ENCODE results near the gene PRSS3.
"Not testable (repeated sequence)": the region's sequence is repeated elsewhere in the genome, so short reads cannot be mapped to it uniquely, and the experiment has no call there.

Gene PRSS3

DNA sequence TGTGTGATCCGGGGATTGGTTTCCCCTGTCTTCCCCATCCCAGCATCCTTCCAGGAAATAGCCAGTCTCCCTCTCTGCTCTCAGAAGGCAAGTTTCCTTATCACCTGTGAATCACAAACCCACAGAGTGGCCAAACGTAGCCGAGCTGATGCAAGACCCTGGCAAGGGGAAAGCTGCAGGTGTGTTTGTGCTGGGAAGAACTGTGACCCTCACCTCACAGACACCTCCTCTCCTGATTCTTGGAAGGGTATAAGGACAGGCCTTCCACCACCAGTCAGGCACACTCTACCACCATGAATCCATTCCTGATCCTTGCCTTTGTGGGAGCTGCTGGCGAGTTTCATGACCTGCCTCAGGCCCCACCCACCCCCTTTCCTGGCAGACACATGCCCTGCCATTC, at the start of gene PRSS3:
Gene PRSS3, plus strand, starts transcription at position 281 of the 400 bp plus-strand sequence. Its CDS starts 13 bp downstream, at position 294.
- DNase-seq = no peak

- DNase-seq = no peak
Observed at GRCh38 chr9:33748633-33749304, 46.6 kb upstream of the PRSS3 start.

GRCh38 chr9:33749305-33749654, 46.1 kb upstream of the PRSS3 start:
- DNase-seq = peak; percentile 56 to 71

DNA sequence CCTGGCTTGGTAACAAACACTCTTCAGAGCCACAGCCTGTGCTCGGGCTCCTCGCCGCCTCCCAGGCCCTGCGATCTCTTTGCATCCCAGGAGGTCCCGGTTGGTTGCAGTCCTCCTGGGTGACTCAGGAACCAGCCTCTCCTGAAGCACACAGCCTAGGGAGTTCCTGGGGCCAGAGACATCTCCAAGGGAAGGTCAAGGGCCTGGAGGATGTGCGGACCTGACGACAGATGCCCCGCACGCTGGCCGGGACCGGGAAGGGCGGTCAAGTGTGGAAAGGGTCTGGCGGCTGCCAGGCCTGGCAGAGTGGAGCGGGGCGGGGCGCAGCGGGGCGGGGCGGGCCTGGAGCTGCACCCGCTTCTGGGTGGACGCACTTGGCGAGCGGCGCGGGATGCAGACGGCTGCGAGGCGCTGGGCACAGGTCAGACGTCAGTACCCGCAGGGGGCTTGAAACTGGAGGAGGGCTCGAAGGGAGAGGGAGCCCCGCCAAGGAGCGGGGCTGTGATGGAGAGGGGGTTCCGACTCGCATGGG, 45.0 kb upstream of the PRSS3 start:
- DNase-seq = no peak

DNA sequence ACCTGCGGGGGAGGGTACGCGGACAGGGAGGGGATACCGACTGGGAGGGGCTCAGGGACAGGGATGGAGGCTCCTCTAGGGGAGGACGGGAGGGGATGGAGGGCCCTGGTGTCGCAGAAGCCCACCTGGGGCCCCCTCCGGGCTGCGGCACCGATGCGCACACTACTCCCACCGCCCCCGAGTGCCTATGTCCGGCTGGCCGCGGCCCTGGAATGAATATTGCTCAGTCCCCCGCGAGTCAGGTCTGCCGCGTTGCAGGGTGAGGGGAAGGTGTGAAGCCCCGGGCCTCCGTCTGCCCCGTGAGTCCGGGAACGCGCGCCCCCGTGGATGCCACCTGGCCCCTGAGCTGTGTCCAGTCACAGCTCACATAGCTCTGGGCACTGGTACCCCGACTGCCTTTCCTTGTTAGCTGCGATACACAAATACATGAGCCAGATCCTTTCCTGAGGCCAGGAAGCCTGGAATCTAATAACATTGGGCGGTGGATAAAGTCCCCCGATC, 44.5 kb upstream of the PRSS3 start:
- no peak for DNase-seq

GRCh38 chr9:33751536-33752129, 43.7 kb upstream of the PRSS3 start:
- no peak for DNase-seq

DNA sequence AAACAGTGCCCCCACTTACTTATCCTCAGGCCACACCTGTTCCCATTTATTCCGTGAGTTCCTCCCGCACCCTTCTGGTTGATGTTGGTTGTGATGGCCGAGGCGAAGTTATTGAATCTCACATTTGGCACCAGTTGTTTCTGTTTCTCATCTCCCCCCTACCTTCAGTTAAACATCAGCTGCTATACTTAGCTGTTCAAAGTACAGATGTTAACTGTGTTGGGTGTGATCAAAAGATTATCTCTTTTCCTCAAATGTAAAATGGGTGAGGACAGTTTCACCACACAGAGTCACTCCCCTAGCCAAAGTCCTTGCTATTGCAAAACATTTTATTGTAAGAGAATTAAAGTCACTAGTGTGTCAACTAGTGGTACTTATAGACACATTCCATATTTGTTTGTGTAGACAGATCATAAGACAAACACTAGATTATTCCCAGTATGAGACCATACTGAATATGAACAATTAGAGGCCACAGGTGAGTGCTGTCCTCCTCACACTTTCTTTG, 43.2 kb upstream of the PRSS3 start:
- no peak for DNase-seq

- not testable (repeated sequence) for DNase-seq
Observed at GRCh38 chr9:33752789-33753188, 42.6 kb upstream of the PRSS3 start.

GRCh38 chr9:33759648-33760047, 35.7 kb upstream of the PRSS3 start:
- peak; percentile 89 to 91 for DNase-seq

GRCh38 chr9:33762343-33762742, 33.0 kb upstream of the PRSS3 start:
- DNase-seq = no peak

- DNase-seq = not testable (repeated sequence)
Observed at GRCh38 chr9:33763709-33764108, 31.7 kb upstream of the PRSS3 start.

DNA sequence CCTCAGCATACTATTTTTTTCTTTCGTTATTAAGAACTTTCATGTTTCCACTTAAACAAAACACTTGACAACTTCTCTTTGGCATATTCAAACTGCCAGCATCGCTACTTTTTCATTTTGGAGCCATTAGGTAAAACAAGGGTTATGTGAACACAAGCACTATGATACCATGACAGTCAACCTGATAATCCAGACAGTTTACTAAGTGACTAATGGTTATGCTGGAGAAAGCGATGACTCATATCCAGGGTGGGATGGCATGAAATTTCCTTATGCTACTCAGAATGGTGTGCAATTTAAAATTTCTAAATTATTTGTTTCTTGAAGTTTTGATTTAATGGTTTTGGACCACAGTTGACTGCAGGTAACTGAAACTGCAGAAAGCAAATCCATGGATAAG, 29.9 kb upstream of the PRSS3 start:
- peak in 1 of 2 donors; percentile 15 for DNase-seq

- DNase-seq = not testable (repeated sequence)
Observed at GRCh38 chr9:33770156-33770880, 25.0 kb upstream of the PRSS3 start.

GRCh38 chr9:33773135-33773534, 22.2 kb upstream of the PRSS3 start:
- DNase-seq = peak in 1 of 2 donors; percentile 8

- not testable (repeated sequence) for DNase-seq
Observed at GRCh38 chr9:33774074-33774659, 21.2 kb upstream of the PRSS3 start.

- no peak for DNase-seq
Observed at GRCh38 chr9:33776578-33776977, 18.8 kb upstream of the PRSS3 start.

GRCh38 chr9:33778700-33779351, 16.5 kb upstream of the PRSS3 start:
- DNase-seq = peak; percentile 34 to 85

DNA sequence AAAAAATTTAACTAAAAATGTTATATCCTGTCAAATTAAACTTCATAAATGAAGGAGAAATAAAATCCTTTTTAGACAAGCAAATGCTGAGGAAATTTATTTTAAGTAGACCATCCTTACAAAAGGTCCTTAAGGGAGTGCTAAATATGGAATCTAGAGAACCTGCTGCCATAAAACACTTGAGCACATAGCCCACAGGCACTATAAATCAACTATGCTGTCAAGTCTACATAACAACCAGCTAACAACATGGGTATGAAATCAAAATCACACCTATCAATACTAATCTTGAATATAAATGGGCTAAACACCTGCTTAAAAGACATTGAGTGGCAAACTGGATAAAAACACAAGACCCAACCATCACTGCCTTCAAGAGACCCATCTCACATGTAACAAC, 15.1 kb upstream of the PRSS3 start:
- DNase-seq = no peak

DNA sequence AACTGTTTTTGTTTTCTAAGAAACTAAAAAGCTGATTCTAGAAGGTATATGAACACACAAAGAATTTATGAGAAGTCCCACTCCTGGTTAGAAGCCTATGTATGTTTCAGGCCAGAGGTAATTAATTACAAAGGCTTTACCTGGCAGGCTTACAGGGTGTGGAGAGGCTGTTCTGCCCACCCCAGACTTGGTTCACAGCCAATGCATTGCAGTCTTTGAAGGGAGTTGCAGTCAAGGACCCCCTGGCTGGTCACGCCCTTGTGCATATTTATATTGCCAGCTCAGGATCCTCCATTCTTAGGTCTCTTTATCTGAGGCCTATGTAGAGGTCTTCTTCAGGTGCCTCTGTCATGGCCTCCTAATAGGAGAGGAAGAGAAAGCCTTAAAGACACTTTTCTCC, 13.6 kb upstream of the PRSS3 start:
- DNase-seq = no peak

GRCh38 chr9:33782395-33783152, 12.8 kb upstream of the PRSS3 start:
- peak; percentile 13 to 29 for DNase-seq

DNA sequence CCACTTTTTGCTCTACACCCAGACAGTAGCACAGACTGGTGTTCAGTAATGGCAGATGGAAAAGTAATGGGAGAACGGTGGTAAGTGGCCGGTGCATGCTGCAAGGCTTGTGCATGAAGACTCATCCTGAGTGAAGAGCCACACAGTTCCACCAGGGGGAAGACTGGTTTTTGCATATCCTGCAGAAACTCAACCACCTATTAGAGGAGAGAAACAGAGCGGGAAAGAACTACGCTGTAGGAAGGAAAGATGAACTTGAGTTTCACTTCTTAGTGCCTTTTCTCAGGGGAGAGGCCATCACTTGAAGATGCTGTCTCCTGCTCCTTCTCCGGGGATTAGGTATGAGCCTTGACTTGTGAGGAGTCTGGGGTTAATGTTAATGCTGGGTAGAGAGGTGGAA, 9.4 kb upstream of the PRSS3 start:
- no peak for DNase-seq

- no peak for DNase-seq
Observed at GRCh38 chr9:33786681-33787080, 8.7 kb upstream of the PRSS3 start.

Data from inflammatory macrophage treated with lipopolysaccharide for 1 hour (primary cell).